HEK293 (cell line): ENCODE data around the gene CNTN2.

ENCODE experiments used
- BCL11A ChIP-seq: fragments of 450-650 bp; formaldehyde crosslinking; IDR thresholded peaks from 2 replicates; pipeline ENCODE4 v1.5.1; 2016; ENCODE audit warnings: low read depth, missing biosample characterization, missing genetic modification characterization
- HOXA7 ChIP-seq: sonication (generic); formaldehyde crosslinking; IDR thresholded peaks from 2 replicates; pipeline ENCODE4 v1.8.1; 2022; ENCODE audit warnings: missing genetic modification reagents, borderline replicate concordance
- SP2 ChIP-seq: fragments of 450-650 bp; formaldehyde crosslinking; IDR thresholded peaks from 2 replicates; pipeline ENCODE4 v1.5.1; 2016; ENCODE audit warnings: missing biosample characterization, missing genetic modification characterization
- ZNF274 ChIP-seq, 2 experiments: fragments of 200-500 bp in 1 of 2; fragments of 450-650 bp in 1 of 2; sonication (Bioruptor generic) in 1 of 2; formaldehyde crosslinking in 1 of 2; IDR thresholded peaks; 2 replicates each; pipeline versions ENCODE4 v1.5.1 to v1.6.1; 2014 to 2016; ENCODE audit warnings: borderline replicate concordance in 1 of 2, inconsistent platforms in 1 of 2, low read length in 1 of 2, missing biosample characterization in 1 of 2, missing genetic modification characterization in 1 of 2
- ZNF48 ChIP-seq: fragments of 450-650 bp; formaldehyde crosslinking; IDR thresholded peaks from 2 replicates; pipeline ENCODE4 v1.5.1; 2016; ENCODE audit warnings: missing biosample characterization, missing genetic modification characterization
- ZNF843 ChIP-seq: fragments of 450-650 bp; formaldehyde crosslinking; IDR thresholded peaks from 2 replicates; pipeline ENCODE4 v1.5.1; 2016; ENCODE audit warnings: missing biosample characterization, missing genetic modification characterization
- TF ChIP-seq, protein P1 (sequence below): fragments of 450-650 bp; formaldehyde crosslinking; IDR thresholded peaks from 2 replicates; pipeline ENCODE4 v1.5.1; 2016; ENCODE audit warnings: missing biosample characterization, missing genetic modification characterization
- TF ChIP-seq, protein P2 (sequence below): fragments of 450-650 bp; formaldehyde crosslinking; IDR thresholded peaks from 2 replicates; pipeline ENCODE4 v1.5.1; 2016; ENCODE audit warnings: missing biosample characterization, missing genetic modification characterization

DNA sequence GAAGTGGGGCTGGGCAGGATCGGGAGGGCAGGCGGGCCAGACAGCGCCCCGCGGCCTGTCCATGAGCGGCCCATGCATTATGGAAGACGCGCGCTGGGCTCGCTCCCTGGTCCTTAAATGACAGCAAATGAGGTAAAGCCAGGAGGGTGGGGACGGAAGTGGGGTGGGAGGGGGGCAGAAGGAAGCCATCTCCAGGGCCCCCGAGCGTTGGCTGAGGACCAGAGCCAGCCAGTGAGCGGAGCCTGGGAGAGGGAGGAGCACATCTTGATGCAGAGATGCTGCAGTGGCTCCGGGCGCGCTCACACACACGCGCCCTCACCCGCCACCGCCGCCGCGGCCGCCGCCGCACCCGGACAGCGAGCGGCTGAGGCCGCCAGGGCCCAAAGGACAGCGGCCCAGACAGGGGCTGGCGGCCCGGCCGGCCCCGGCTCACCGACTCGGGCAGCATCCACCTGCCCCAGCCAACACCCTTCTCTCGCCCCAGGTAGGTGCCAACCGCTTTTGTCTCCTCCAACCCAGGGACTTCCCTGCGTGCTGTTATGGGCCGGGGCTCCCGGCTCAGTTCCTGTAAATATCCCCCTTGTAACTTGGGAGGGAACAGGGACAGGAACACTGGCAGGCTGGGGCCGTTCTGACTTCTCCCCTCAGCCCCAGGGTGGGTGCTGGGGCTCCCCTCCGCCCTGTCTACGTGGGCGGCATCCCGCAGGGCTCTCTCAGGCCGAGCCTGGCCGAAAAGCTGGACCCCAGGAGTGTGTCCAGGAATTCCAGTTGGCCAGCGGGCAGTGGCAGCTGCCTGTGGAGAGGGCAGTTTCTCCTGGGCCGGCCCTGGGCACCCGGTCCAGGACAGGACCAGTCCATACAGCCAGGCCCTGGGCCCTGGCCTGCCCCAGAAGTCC is at the start of gene CNTN2:
- no peak for TF ChIP-seq ZNF843
- TF ChIP-seq, protein P1, sequence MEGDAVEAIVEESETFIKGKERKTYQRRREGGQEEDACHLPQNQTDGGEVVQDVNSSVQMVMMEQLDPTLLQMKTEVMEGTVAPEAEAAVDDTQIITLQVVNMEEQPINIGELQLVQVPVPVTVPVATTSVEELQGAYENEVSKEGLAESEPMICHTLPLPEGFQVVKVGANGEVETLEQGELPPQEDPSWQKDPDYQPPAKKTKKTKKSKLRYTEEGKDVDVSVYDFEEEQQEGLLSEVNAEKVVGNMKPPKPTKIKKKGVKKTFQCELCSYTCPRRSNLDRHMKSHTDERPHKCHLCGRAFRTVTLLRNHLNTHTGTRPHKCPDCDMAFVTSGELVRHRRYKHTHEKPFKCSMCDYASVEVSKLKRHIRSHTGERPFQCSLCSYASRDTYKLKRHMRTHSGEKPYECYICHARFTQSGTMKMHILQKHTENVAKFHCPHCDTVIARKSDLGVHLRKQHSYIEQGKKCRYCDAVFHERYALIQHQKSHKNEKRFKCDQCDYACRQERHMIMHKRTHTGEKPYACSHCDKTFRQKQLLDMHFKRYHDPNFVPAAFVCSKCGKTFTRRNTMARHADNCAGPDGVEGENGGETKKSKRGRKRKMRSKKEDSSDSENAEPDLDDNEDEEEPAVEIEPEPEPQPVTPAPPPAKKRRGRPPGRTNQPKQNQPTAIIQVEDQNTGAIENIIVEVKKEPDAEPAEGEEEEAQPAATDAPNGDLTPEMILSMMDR (tag by site-specific recombination): no peak
- no peak for TF ChIP-seq ZNF48
- TF ChIP-seq, protein P2, sequence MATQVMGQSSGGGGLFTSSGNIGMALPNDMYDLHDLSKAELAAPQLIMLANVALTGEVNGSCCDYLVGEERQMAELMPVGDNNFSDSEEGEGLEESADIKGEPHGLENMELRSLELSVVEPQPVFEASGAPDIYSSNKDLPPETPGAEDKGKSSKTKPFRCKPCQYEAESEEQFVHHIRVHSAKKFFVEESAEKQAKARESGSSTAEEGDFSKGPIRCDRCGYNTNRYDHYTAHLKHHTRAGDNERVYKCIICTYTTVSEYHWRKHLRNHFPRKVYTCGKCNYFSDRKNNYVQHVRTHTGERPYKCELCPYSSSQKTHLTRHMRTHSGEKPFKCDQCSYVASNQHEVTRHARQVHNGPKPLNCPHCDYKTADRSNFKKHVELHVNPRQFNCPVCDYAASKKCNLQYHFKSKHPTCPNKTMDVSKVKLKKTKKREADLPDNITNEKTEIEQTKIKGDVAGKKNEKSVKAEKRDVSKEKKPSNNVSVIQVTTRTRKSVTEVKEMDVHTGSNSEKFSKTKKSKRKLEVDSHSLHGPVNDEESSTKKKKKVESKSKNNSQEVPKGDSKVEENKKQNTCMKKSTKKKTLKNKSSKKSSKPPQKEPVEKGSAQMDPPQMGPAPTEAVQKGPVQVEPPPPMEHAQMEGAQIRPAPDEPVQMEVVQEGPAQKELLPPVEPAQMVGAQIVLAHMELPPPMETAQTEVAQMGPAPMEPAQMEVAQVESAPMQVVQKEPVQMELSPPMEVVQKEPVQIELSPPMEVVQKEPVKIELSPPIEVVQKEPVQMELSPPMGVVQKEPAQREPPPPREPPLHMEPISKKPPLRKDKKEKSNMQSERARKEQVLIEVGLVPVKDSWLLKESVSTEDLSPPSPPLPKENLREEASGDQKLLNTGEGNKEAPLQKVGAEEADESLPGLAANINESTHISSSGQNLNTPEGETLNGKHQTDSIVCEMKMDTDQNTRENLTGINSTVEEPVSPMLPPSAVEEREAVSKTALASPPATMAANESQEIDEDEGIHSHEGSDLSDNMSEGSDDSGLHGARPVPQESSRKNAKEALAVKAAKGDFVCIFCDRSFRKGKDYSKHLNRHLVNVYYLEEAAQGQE (tag by site-specific recombination): no peak
- TF ChIP-seq SP2: no peak
- TF ChIP-seq ZNF274 (IDR thresholded peaks at IDR 0.05; ENCODE audit: low read length): no peak
- no peak for TF ChIP-seq ZNF274 (tag by site-specific recombination; IDR thresholded peaks at IDR 0.05; ENCODE audit: borderline replicate concordance)
- TF ChIP-seq BCL11A (tag by site-specific recombination): no peak
- TF ChIP-seq HOXA7 (CRISPR knock-in tag): no peak
